ENCODE data around the gene MBD5. TPM values are rescaled to one million over a fixed set of nuclear protein-coding genes. Genes with fewer than 3 reads are reported as not detected.

The MBD5 gene
- total RNA-seq, 4 donors from 2014 or later, result 40.3 to 77.0 (median 50.4) TPM

GRCh38 chr2:148110184-148110583 lies 89.3 kb downstream of the MBD5 start:
- TF ChIP-seq POLR2A (IDR thresholded peaks at IDR 0.05), result no peak
- TF ChIP-seq, protein P1, sequence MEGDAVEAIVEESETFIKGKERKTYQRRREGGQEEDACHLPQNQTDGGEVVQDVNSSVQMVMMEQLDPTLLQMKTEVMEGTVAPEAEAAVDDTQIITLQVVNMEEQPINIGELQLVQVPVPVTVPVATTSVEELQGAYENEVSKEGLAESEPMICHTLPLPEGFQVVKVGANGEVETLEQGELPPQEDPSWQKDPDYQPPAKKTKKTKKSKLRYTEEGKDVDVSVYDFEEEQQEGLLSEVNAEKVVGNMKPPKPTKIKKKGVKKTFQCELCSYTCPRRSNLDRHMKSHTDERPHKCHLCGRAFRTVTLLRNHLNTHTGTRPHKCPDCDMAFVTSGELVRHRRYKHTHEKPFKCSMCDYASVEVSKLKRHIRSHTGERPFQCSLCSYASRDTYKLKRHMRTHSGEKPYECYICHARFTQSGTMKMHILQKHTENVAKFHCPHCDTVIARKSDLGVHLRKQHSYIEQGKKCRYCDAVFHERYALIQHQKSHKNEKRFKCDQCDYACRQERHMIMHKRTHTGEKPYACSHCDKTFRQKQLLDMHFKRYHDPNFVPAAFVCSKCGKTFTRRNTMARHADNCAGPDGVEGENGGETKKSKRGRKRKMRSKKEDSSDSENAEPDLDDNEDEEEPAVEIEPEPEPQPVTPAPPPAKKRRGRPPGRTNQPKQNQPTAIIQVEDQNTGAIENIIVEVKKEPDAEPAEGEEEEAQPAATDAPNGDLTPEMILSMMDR (IDR thresholded peaks at IDR 0.05), result no peak
- TF ChIP-seq POLR2AphosphoS5 (IDR thresholded peaks at IDR 0.05), result no peak
- TF ChIP-seq EP300 (IDR thresholded peaks at IDR 0.05), result no peak
- WGBS, 2 donors (ENCODE audit: low coverage in 1 of 2), result 57 to 59% methylated on average over 1 of the region's 1 CpG

GRCh38 chr2:148122788-148123187 lies 101.9 kb downstream of the MBD5 start:
- no peak overlapping the region for H3K4me3 ChIP-seq
- no peaks in the 10 kb centered on the region for H3K4me1 ChIP-seq
- H3K27me3 ChIP-seq, result no peaks in the 10 kb centered on the region
- no peaks in the 10 kb centered on the region for H3K9me3 ChIP-seq
- no peak for ATAC-seq
- peaks cover 0 to 4% of the 10 kb centered on the region in 2 donors for H3K36me3 ChIP-seq
- H3K27ac ChIP-seq, result no peak overlapping the region
- no peak for TF ChIP-seq POLR2A (IDR thresholded peaks at IDR 0.05)
- no peak for TF ChIP-seq POLR2AphosphoS5 (IDR thresholded peaks at IDR 0.05)
- TF ChIP-seq EP300 (IDR thresholded peaks at IDR 0.05), result no peak
- TF ChIP-seq, protein P1 (IDR thresholded peaks at IDR 0.05), result no peak

More at GRCh38 chr2:148110184-148110583, 89.3 kb downstream of the MBD5 start:
- H3K4me1 ChIP-seq, result peaks cover 0 to 6% (median 0%) of the 10 kb centered on the region in 3 donors
- H3K9me3 ChIP-seq, result no peaks in the 10 kb centered on the region
- H3K27me3 ChIP-seq, result no peaks in the 10 kb centered on the region
- ATAC-seq, result no peak
- no peak overlapping the region for H3K27ac ChIP-seq
- H3K36me3 ChIP-seq, result no peaks in the 10 kb centered on the region
- no peak overlapping the region for H3K4me3 ChIP-seq

- no peak for ATAC-seq
- TF ChIP-seq POLR2A (IDR thresholded peaks at IDR 0.05), result no peak
- TF ChIP-seq EP300 (IDR thresholded peaks at IDR 0.05), result no peak
- TF ChIP-seq, protein P1 (IDR thresholded peaks at IDR 0.05), result no peak
- TF ChIP-seq POLR2AphosphoS5 (IDR thresholded peaks at IDR 0.05), result no peak
- WGBS, 2 donors (ENCODE audit: low coverage in 1 of 2), result 80 to 93% methylated on average over 2 of the region's 2 CpGs
- Histone ChIP-seq H3K4me3 (no peak overlapping the region), H3K27me3 (no peaks in the 10 kb centered on the region), H3K9me3 (no peaks in the 10 kb centered on the region), H3K27ac (no peak overlapping the region), H3K4me1 (no peaks in the 10 kb centered on the region), H3K36me3 (peaks cover 0 to 4% of the 10 kb centered on the region in 2 donors)
Measured at GRCh38 chr2:148124271-148124670, 103.4 kb downstream of the MBD5 start.

DNA sequence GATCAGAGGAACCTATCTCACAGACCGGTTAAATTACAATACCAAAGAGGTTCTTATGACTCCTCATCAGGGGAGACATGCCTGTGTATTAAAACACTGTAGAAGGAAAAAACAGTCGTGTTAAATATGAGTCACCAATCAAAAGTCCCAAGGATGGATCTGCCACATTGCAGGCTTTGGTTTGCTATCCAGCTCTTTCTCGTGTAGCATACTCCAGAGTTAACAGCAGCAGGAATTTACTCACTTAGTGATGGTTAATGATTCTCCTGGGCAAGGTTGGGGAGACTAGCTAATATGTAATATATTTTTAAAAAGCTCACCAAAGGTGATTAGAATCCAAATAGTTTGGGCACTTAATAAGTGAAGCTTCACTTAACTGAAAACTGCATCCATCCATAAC lies 109.7 kb downstream of the MBD5 start:
- WGBS, 2 donors (ENCODE audit: low coverage in 1 of 2), result 30 to 49% methylated on average over 3 of the region's 3 CpGs
- H3K27ac ChIP-seq, result no peak overlapping the region

DNA sequence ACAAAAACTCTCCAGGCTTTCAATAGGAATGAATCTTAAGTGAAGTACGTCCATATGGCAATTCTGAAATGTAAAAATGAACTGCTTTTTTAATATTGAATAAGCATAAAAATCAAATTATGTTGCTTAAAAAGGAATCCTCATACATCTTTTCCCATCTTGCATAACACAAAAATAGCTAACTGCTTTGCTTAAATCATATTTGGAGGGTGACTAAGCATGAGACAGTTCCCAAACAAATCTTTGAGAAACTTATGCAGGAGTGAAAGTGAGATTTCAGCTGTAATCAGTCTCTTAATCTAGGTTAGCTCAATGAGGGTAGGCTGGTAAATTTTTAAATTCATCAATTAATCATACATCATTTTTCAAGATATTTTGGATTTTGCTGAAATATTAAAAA lies 111.5 kb downstream of the MBD5 start:
- Histone ChIP-seq H3K27me3 (no peaks in the 10 kb centered on the region), H3K4me3 (no peak overlapping the region), H3K36me3 (no peaks in the 10 kb centered on the region), H3K9me3 (no peaks in the 10 kb centered on the region), H3K4me1 (peaks cover 2 to 36% (median 7%) of the 10 kb centered on the region in 3 donors), H3K27ac (no peak overlapping the region)
- TF ChIP-seq EP300 (IDR thresholded peaks at IDR 0.05) (no peak), POLR2A (IDR thresholded peaks at IDR 0.05) (no peak), POLR2AphosphoS5 (IDR thresholded peaks at IDR 0.05) (no peak)
- TF ChIP-seq, protein P1 (IDR thresholded peaks at IDR 0.05), result no peak
- ATAC-seq, result no peak
- WGBS, 2 donors (ENCODE audit: low coverage in 1 of 2), result 25 to 43% methylated on average over 1 of the region's 1 CpG

More for the DNA sequence above, 109.7 kb downstream of the MBD5 start:
- no peaks in the 10 kb centered on the region for H3K9me3 ChIP-seq
- H3K4me1 ChIP-seq, result peaks cover 2 to 36% (median 7%) of the 10 kb centered on the region in 3 donors
- TF ChIP-seq POLR2AphosphoS5 (IDR thresholded peaks at IDR 0.05) (no peak), EP300 (IDR thresholded peaks at IDR 0.05) (no peak), POLR2A (IDR thresholded peaks at IDR 0.05) (no peak)
- TF ChIP-seq, protein P1 (IDR thresholded peaks at IDR 0.05), result no peak
- no peak for ATAC-seq
- peaks cover 0 to 4% of the 10 kb centered on the region in 2 donors for H3K36me3 ChIP-seq
- H3K4me3 ChIP-seq, result no peak overlapping the region
- no peaks in the 10 kb centered on the region for H3K27me3 ChIP-seq
